Thymus (tissue), 11 donors: Measurements from ENCODE around the gene TMEM272. TPM values are rescaled to one million over a fixed set of nuclear protein-coding genes. Genes with fewer than 3 reads are reported as not detected.

Experiments used
- DNase-seq, 9 donors: peaks; one replicate each; pipeline ENCODE4 v3.0.0-alpha.2; 2013; ENCODE audit warnings: low spot score in 9 of 9, low read depth in 6 of 9, missing footprints in 1 of 9
- H3K27ac ChIP-seq, 2 donors: one replicate each; pipeline ENCODE4 v1.5.1; 2013; ENCODE audit warnings: control low read depth in 1 of 2, low read depth in 1 of 2, low read length in 1 of 2, mild to moderate bottlenecking in 1 of 2, moderate library complexity in 1 of 2
- H3K27me3 ChIP-seq, 2 donors: one replicate each; pipeline ENCODE4 v1.5.1; 2013; ENCODE audit warnings: low read length in 1 of 2; ENCODE audit not compliant: control insufficient read depth in 2 of 2, insufficient read depth in 1 of 2
- H3K36me3 ChIP-seq, 2 donors: one replicate each; pipeline ENCODE4 v1.5.1; 2013; ENCODE audit warnings: low read length in 1 of 2, mild to moderate bottlenecking in 1 of 2, moderate library complexity in 1 of 2; ENCODE audit not compliant: control insufficient read depth in 2 of 2, insufficient read depth in 2 of 2
- H3K4me1 ChIP-seq, 2 donors: one replicate each; pipeline ENCODE4 v1.5.1; 2013; ENCODE audit warnings: low read length in 2 of 2; ENCODE audit not compliant: control insufficient read depth in 2 of 2, insufficient read depth in 2 of 2
- H3K4me3 ChIP-seq, 2 donors: one replicate each; pipeline ENCODE4 v1.5.1; 2013; ENCODE audit warnings: low read length in 2 of 2, control low read depth in 1 of 2, mild to moderate bottlenecking in 1 of 2
- H3K9me3 ChIP-seq, 2 donors: one replicate each; pipeline ENCODE4 v1.5.1; 2013; ENCODE audit warnings: low read length in 1 of 2, mild to moderate bottlenecking in 1 of 2; ENCODE audit not compliant: control insufficient read depth in 2 of 2, insufficient read depth in 1 of 2
- WGBS: extraction: QIAGEN DNeasy Blood & Tissue Kit; methylation state at CpG from one replicate; pipeline ENCODE4 v1.1.7; 2013; 5-methylcytosine and 5-hydroxymethylcytosine counted together
- polyA plus RNA-seq: library from polyadenylated mRNA; stranded (reverse); fragments of 200-250 nt; gene quantifications from one replicate; pipeline ENCODE4 v1.2.3, GENCODE V29; 2013
- total RNA-seq: library from RNA; stranded (reverse); fragments of 120-200 nt; gene quantifications from one replicate; pipeline ENCODE4 v1.2.4, GENCODE V29; 2013
- donor health status: healthy.

Gene TMEM272
- total and polyA plus RNA-seq, 2 donors: 0.38 to 0.68 TPM

DNA sequence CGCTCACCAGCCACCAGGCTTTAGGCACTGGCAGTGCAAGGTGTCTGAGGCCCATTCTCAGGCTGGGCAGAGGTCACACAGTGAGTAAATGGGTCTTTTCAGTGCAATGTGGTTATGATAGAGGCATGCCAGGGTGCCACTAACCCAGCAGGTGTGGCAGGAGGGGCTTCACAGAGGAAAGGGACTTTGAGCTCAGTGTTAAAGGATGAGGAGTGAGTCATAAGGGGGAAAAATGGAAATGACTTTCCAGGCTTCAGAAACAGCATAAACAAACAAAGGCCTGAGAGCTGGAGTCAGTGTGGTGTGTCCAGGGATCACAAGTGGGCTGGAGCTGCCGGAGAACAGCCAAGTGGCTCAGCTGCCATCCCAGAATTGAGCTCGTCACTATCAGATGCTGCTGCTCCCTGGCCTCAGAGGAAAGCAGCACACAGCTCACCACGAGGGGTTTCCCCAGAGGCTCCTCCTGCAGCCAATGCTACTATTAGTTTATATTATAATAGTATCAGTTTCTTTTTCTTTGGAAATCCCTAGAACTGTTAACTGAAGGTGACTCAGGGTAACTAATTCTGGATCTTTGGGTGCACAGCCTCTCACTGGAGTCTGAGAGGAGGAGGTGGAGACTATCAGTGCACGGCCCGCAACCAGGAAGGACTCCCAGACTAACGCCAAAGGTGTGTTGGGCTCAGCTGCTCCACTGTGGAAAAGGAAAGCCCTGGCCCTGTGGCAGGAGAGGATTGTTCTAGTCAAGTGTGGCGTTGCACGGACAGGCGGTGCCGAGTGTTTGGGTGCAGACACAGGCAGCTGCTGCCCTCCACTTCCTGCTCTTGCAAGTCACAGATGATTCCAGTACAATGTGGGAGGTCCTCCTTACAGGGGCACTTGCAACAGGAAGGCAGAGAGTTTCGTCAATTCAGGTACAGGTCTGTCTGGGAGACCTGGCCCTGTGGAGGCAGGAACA, 80.5 kb downstream of the TMEM272 start:
- Histone ChIP-seq H3K4me3 (peak overlapping the region; percentile 28 to 30), H3K27ac (peak overlapping the region; percentile 78 to 90), H3K9me3 (peaks cover 0 to 4% of the 10 kb centered on the region in 2 donors), H3K36me3 (peaks cover 23 to 26% of the 10 kb centered on the region in 2 donors), H3K27me3 (no peaks in the 10 kb centered on the region), H3K4me1 (peaks cover 10 to 16% of the 10 kb centered on the region in 2 donors)
- 28% methylated on average over 12 of the region's 12 CpGs for WGBS
- peak in 7 of 9 donors; percentile 43 to 73 (median 49) for DNase-seq

- Histone ChIP-seq H3K9me3 (peaks cover 0 to 4% of the 10 kb centered on the region in 2 donors), H3K4me3 (no peak overlapping the region), H3K4me1 (peaks cover 10 to 16% of the 10 kb centered on the region in 2 donors), H3K27me3 (no peaks in the 10 kb centered on the region), H3K36me3 (peaks cover 27 to 29% of the 10 kb centered on the region in 2 donors), H3K27ac (no peak overlapping the region)
- DNase-seq: no peak
- 96% methylated on average over 2 of the region's 2 CpGs for WGBS
Observed at GRCh38 chr13:51763486-51763885, 81.5 kb downstream of the TMEM272 start.

Other genes starting within 250 kb of the TMEM272 start
- gene DHRS12, start 41.0 kb downstream of the TMEM272 start, total RNA-seq: 7.5 TPM
- gene DHRS12, start 41.0 kb downstream of the TMEM272 start, polyA plus RNA-seq: 14.8 TPM
- not detected for gene CCDC70, start 16.8 kb upstream of the TMEM272 start, total RNA-seq
- gene CCDC70, start 16.8 kb upstream of the TMEM272 start, polyA plus RNA-seq: 0.07 TPM
- 1.8 TPM for gene ATP7B, start 166.3 kb upstream of the TMEM272 start, total RNA-seq
- 1.2 TPM for gene ATP7B, start 166.3 kb upstream of the TMEM272 start, polyA plus RNA-seq
- gene ALG11, start 167.2 kb upstream of the TMEM272 start, total RNA-seq: 11.1 TPM
- 9.2 TPM for gene ALG11, start 167.2 kb upstream of the TMEM272 start, polyA plus RNA-seq
- 10.2 TPM for gene UTP14C, start 179.5 kb upstream of the TMEM272 start, total RNA-seq
- gene UTP14C, start 179.5 kb upstream of the TMEM272 start, polyA plus RNA-seq: 5.7 TPM